Activated CD4-positive, alpha-beta T cell treated with anti-CD3 and anti-CD28 coated beads, Interleukin-2, amount 50 U/mL, for 4 hours (primary cell): ENCODE measurements around the gene CCDC66.

Experiments
- DNase-seq, 2 experiments: peaks; one replicate each; pipeline ENCODE4 v3.0.0-alpha.2; 2020

The CCDC66 gene

DNA sequence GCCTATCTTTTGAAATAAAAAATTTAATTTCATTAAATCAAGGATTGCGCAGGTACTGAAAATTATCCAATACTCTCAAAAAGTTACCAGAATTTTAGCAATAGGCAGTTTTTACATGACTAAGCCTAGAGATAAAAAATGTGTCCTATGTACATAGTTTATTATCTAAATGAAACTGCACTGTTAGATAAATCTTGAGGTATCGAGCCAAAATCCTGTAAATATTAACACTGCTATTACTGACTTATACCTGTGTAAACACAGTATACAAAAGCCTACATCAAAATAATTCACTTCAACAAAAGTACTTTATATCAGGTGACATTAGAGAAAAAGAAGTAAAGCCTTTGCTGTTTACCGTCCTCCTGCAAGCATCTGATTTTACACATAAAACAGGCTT is 65.4 kb downstream of the CCDC66 start:
- no peak for DNase-seq

- no peak for DNase-seq
Observed at GRCh38 chr3:56624725-56625124, 67.8 kb downstream of the CCDC66 start.

- no peak for DNase-seq
Observed at GRCh38 chr3:56629047-56629446, 72.1 kb downstream of the CCDC66 start.

GRCh38 chr3:56629451-56629850 is 72.5 kb downstream of the CCDC66 start:
- no peak for DNase-seq

- no peak for DNase-seq
Observed at GRCh38 chr3:56630966-56631365, 74.0 kb downstream of the CCDC66 start.

GRCh38 chr3:56633181-56633580 is 76.2 kb downstream of the CCDC66 start:
- no peak for DNase-seq

- DNase-seq: no peak
Observed at GRCh38 chr3:56633602-56634535, 76.9 kb downstream of the CCDC66 start.

DNA sequence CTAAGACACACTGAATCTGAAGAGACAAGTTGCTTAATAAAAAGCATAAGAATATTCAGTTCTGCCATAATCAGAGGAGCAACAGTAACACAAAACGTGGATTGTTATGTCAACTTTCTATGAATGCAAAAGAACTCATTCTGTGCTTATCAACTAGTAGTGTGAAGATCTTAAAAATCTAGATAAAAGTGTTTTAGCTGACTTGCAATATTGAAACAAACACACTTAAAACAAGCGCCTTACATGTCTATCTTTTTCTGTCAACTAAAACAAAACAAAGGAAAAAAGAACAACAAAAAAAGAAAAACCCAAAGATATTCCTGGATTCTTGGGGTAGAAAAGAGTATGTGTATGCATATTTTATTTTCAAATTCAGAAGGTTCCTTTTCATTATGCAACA is 88.4 kb downstream of the CCDC66 start:
- DNase-seq: no peak

DNA sequence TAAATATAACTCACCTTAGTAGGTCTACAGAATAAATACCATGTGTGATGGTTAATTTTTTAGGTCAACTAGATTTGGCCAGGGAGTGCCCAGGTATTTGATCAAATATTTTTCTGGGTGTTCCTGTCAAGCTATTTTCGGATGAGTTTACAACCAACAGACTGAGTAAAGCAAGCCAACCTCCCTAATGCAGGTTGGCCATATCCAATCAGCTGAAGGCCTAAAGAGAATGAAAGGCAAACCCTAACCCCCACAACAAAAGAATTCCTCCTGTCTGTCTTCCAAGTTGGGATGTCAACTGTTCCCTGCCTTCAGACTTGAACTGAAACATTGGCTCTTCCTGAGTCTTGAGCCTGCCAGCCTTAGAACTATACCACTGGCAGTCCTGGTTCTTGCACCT is 97.5 kb downstream of the CCDC66 start:
- DNase-seq: no peak

DNA sequence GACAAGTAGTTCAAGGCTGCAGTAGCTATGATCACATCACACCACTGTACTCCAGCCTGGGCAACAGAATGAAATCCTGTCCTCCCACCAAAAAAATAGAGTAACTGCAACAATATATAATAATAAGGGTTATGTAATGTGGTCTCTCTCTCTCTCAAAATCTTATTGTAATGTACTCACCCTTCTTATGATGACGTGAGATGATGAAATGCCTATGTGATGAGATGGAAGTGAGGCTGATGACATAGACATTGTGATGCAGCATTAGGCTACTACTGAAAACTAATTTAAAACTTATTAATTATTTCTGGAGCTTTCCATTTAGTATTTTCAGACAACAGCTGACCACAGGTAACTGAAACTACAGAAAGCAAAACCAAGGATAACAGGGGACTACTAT is 98.7 kb downstream of the CCDC66 start:
- DNase-seq: no peak

DNA sequence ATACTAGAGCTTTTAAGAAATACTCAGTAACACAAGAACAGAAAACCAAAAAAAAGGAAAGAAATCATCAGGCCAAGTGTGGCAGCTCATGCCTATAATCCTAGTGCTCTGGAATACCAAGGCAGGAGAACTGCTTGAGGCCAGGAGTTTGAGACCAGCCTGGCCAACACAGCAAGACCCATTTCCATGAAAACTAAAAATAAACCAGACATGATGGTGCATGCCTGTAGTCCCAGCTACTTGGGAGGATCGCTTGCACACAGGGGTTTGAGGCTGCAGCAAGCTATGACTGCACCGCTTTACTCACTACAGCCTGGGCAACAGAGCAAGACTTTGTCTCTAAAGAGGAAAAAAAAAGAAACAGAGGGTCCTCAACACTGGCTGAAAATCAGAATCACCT is 107.8 kb downstream of the CCDC66 start:
- DNase-seq: no peak

DNA sequence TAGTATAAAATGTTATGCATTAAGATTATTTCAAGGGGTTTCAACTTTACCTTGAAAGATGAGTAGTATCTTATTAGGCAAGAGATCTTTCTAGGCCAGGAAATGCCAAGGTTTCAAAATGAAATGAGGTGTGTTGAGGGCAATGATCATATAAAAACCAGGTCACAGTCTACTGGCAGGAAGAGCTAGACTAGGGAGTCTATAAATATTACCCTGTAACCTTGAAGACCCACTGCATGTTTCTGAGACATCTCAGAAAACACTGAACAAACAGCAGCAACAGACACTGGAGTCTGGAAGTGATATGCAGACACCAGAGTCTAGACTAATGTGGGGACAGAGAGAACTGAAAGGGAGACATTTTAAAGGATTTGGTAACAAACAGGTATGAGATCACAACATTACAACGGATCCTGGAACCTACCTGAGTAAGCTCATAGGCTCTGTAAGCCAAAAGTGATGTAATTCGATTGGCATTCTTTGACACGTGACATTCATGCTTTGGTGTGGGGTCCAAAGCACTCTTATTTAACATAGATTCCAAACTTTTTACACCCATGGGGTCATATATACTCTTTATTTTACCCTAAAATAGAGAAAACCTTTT is 111.1 kb downstream of the CCDC66 start:
- DNase-seq: no peak
